ENCODE results near the gene CALCA.

DNA sequence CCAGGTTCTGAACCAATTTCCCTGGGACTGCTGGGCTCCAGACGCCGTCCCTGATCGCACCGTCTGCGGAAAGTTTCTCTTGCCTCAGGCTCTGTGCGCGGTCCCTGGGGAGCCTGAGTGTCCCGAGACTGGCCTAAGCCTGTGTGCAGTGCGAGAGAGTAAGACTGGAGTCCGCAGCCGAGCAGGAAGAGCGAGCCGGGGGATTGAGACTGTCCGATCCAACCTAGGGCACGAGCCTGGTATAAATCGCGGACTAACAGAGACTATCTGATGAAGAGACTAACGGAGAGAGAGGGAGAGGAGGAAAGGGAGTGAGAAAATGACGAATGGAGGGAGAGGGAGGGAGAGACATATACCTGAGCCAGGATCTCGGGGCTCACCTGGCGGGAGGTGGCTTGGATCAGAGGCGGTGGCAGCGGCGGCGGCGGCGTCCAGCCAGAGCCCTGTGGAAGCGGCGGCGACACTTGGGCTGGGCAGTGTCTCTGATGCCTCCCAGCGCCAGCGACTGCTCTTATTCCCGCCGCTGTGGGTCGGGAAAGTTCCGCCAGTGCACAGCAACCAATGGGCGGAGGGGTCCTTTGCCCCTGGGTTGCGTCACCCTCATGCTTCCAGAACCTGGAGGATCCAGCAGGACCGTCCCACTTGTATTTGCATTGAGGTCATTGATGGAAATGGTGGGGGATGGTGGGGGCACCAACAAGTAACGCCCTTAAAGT, at the start of gene CALCA:
- TF ChIP-seq, protein P1, sequence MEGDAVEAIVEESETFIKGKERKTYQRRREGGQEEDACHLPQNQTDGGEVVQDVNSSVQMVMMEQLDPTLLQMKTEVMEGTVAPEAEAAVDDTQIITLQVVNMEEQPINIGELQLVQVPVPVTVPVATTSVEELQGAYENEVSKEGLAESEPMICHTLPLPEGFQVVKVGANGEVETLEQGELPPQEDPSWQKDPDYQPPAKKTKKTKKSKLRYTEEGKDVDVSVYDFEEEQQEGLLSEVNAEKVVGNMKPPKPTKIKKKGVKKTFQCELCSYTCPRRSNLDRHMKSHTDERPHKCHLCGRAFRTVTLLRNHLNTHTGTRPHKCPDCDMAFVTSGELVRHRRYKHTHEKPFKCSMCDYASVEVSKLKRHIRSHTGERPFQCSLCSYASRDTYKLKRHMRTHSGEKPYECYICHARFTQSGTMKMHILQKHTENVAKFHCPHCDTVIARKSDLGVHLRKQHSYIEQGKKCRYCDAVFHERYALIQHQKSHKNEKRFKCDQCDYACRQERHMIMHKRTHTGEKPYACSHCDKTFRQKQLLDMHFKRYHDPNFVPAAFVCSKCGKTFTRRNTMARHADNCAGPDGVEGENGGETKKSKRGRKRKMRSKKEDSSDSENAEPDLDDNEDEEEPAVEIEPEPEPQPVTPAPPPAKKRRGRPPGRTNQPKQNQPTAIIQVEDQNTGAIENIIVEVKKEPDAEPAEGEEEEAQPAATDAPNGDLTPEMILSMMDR (tag by site-specific recombination; IDR thresholded peaks at IDR 0.05): no peak
- TF ChIP-seq ZNF555 (tag by site-specific recombination; conservative IDR thresholded peaks at IDR 0.05) (no peak), ZNF626 (tag by site-specific recombination; IDR thresholded peaks at IDR 0.05) (no peak), ZNF560 (tag by site-specific recombination; IDR thresholded peaks at IDR 0.05; ENCODE audit: borderline replicate concordance) (no peak), ZNF768 (tag by site-specific recombination; IDR thresholded peaks at IDR 0.05) (no peak), HOXA7 (CRISPR knock-in tag; IDR thresholded peaks at IDR 0.05; ENCODE audit: borderline replicate concordance) (no peak), KLF1 (tag by site-specific recombination; IDR thresholded peaks at IDR 0.05) (no peak), ZNF138 (tag by site-specific recombination; IDR thresholded peaks at IDR 0.05; ENCODE audit: borderline replicate concordance) (no peak), ZBTB8A (tag by site-specific recombination; IDR thresholded peaks at IDR 0.05) (no peak)
- TF ChIP-seq, protein P2, sequence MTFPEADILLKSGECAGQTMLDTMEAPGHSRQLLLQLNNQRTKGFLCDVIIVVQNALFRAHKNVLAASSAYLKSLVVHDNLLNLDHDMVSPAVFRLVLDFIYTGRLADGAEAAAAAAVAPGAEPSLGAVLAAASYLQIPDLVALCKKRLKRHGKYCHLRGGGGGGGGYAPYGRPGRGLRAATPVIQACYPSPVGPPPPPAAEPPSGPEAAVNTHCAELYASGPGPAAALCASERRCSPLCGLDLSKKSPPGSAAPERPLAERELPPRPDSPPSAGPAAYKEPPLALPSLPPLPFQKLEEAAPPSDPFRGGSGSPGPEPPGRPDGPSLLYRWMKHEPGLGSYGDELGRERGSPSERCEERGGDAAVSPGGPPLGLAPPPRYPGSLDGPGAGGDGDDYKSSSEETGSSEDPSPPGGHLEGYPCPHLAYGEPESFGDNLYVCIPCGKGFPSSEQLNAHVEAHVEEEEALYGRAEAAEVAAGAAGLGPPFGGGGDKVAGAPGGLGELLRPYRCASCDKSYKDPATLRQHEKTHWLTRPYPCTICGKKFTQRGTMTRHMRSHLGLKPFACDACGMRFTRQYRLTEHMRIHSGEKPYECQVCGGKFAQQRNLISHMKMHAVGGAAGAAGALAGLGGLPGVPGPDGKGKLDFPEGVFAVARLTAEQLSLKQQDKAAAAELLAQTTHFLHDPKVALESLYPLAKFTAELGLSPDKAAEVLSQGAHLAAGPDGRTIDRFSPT (tag by site-specific recombination; IDR thresholded peaks at IDR 0.05): no peak
- TF ChIP-seq, protein P3, sequence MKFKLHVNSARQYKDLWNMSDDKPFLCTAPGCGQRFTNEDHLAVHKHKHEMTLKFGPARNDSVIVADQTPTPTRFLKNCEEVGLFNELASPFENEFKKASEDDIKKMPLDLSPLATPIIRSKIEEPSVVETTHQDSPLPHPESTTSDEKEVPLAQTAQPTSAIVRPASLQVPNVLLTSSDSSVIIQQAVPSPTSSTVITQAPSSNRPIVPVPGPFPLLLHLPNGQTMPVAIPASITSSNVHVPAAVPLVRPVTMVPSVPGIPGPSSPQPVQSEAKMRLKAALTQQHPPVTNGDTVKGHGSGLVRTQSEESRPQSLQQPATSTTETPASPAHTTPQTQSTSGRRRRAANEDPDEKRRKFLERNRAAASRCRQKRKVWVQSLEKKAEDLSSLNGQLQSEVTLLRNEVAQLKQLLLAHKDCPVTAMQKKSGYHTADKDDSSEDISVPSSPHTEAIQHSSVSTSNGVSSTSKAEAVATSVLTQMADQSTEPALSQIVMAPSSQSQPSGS (tag by site-specific recombination; IDR thresholded peaks at IDR 0.05; ENCODE audit: low read depth): no peak
- TF ChIP-seq, protein P4, sequence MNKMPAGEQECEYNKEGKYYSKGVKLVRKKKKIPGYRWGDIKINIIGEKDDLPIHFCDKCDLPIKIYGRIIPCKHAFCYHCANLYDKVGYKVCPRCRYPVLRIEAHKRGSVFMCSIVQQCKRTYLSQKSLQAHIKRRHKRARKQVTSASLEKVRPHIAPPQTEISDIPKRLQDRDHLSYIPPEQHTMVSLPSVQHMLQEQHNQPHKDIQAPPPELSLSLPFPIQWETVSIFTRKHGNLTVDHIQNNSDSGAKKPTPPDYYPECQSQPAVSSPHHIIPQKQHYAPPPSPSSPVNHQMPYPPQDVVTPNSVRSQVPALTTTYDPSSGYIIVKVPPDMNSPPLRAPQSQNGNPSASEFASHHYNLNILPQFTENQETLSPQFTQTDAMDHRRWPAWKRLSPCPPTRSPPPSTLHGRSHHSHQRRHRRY (tag by site-specific recombination; IDR thresholded peaks at IDR 0.05): no peak

Measured in HEK293 (cell line).